Suprapubic skin (tissue), 4 donors: ENCODE measurements around the gene NPDC1.

ENCODE experiments used
- EP300 ChIP-seq: sonication (generic); formaldehyde crosslinking; IDR thresholded peaks from one replicate; pipeline ENCODE4 v1.6.1; 2017; ENCODE audit warnings: antibody characterized with exemption
- POLR2A ChIP-seq, 2 donors: fragments of 450-650 bp; IDR thresholded peaks; one replicate each; pipeline ENCODE4 v1.6.1; 2017; ENCODE audit warnings: antibody characterized with exemption in 2 of 2, mild to moderate bottlenecking in 2 of 2, moderate library complexity in 2 of 2
- POLR2AphosphoS5 ChIP-seq, 3 donors: sonication (generic); formaldehyde crosslinking; IDR thresholded peaks; one replicate each; pipeline ENCODE4 v1.6.1; 2017; ENCODE audit warnings: antibody characterized with exemption in 3 of 3
- TF ChIP-seq, protein P1 (sequence below), 2 donors: fragments of 200-600 bp in 1 of 2; fragments of 450-650 bp in 1 of 2; sonication (generic) in 1 of 2; IDR thresholded peaks; one replicate each; pipeline ENCODE4 v1.5.1; 2016 to 2019; ENCODE audit warnings: antibody characterized with exemption in 2 of 2, mild to moderate bottlenecking in 1 of 2, moderate library complexity in 1 of 2

DNA sequence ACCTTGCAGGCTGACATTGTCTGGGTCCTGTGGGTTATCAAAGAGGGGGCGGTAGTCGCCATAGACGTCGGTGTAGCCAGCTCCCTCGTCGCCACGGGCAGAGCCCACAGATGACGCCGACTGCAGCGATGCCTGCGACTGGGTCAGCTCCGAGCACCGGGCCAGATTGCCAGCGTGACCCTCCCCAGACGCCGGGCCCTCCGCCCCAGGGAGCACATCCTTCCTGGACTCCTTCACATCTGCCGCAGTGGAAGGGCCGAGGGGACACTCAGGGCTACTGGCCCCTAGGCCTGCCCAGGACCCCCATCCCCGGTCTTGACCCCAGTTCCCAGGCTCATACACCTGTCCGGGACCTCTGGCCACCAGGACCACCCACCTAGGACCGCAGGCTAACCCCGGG is 31.8 kb downstream of the NPDC1 start:
- TF ChIP-seq, protein P1, sequence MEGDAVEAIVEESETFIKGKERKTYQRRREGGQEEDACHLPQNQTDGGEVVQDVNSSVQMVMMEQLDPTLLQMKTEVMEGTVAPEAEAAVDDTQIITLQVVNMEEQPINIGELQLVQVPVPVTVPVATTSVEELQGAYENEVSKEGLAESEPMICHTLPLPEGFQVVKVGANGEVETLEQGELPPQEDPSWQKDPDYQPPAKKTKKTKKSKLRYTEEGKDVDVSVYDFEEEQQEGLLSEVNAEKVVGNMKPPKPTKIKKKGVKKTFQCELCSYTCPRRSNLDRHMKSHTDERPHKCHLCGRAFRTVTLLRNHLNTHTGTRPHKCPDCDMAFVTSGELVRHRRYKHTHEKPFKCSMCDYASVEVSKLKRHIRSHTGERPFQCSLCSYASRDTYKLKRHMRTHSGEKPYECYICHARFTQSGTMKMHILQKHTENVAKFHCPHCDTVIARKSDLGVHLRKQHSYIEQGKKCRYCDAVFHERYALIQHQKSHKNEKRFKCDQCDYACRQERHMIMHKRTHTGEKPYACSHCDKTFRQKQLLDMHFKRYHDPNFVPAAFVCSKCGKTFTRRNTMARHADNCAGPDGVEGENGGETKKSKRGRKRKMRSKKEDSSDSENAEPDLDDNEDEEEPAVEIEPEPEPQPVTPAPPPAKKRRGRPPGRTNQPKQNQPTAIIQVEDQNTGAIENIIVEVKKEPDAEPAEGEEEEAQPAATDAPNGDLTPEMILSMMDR (IDR thresholded peaks at IDR 0.05): no peak
- TF ChIP-seq POLR2AphosphoS5 (IDR thresholded peaks at IDR 0.05) (no peak), POLR2A (IDR thresholded peaks at IDR 0.05) (no peak), EP300 (no peak)
